ENCODE results near the gene CDK7. TPM values are rescaled to one million over a fixed set of nuclear protein-coding genes. Genes with fewer than 3 reads are reported as not detected.

Gene CDK7
- total RNA-seq, 2 donors from 2014 or later: 4.0 to 14.5 TPM

DNA sequence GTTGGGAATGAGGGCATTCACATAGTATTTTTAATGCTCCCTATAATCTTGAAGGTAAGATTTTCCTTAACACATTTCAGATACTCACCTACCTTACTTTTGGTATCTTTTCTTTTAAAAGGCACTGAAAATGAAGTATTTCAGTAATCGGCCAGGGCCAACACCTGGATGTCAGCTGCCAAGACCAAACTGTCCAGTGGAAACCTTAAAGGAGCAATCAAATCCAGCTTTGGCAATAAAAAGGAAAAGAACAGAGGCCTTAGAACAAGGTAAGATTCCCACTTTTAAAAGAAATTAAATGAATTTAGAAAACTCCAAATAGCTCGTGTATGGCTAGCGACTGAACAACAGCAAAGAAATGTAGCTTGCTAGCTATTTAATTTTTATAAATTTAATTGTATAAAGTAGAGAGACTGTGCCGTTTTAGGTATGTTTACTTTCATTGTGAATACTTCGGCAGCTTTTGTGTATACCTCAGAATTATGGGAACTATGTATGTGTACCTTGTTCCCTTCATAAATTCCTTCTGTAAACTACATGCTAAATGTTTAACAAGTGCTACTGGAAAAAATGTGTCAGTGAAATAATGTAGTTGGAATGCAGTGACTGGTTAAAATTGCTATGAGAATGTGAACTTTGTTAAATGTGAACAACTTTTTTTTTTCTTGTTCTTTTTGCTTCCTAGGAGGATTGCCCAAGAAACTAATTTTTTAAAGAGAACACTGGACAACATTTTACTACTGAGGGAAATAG lies 41.9 kb downstream of the CDK7 start:
- WGBS, 2 donors: 58 to 64% methylated on average over 5 of the region's 5 CpGs
- no peak for DNase-seq

DNA sequence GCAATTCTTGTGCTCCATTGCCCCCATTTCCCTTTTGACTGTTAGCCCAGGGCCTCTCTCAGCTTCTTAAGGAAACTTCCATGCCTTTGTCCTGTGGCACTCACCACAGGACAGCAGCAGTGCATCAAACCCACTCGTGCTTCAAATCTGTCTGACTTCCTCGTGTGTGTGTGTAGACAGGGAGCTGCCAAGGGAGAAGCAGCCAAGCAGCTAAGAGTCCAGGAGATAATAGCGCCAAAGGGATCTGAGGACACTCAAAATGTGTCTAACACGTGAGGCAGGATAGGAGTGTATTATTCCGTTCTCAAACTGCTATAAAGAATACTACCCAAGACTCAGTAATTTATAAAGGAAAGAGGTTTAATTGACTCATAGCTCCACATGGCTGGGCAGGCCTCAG lies 44.8 kb downstream of the CDK7 start:
- intact Hi-C loops (cut with DNase I): no loop called here
- TF ChIP-seq, protein P1, sequence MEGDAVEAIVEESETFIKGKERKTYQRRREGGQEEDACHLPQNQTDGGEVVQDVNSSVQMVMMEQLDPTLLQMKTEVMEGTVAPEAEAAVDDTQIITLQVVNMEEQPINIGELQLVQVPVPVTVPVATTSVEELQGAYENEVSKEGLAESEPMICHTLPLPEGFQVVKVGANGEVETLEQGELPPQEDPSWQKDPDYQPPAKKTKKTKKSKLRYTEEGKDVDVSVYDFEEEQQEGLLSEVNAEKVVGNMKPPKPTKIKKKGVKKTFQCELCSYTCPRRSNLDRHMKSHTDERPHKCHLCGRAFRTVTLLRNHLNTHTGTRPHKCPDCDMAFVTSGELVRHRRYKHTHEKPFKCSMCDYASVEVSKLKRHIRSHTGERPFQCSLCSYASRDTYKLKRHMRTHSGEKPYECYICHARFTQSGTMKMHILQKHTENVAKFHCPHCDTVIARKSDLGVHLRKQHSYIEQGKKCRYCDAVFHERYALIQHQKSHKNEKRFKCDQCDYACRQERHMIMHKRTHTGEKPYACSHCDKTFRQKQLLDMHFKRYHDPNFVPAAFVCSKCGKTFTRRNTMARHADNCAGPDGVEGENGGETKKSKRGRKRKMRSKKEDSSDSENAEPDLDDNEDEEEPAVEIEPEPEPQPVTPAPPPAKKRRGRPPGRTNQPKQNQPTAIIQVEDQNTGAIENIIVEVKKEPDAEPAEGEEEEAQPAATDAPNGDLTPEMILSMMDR (IDR thresholded peaks at IDR 0.05): no peak
- TF ChIP-seq POLR2A (IDR thresholded peaks at IDR 0.05): no peak
- WGBS, 2 donors: 87 to 92% methylated on average over 5 of the region's 5 CpGs
- Histone ChIP-seq H3K27me3 (no peaks in the 10 kb centered on the region), H3K27ac (no peak overlapping the region), H3K4me1 (no peaks in the 10 kb centered on the region), H3K4me3 (no peak overlapping the region), H3K9me3 (no peaks in the 10 kb centered on the region), H3K36me3 (replicated peaks in 1 of 2; ENCODE audit: insufficient read depth in 1 of 2, low read depth in 2 of 2) (peaks cover 0 to 10% of the 10 kb centered on the region in 2 donors)
- ATAC-seq (no peak), DNase-seq (no peak)

More for the DNA sequence above, 41.9 kb downstream of the CDK7 start:
- H3K4me3 ChIP-seq: no peak overlapping the region
- H3K27ac ChIP-seq: peak overlapping the region in 1 of 4 donors; percentile 3
- H3K4me1 ChIP-seq: no peaks in the 10 kb centered on the region
- TF ChIP-seq POLR2A (IDR thresholded peaks at IDR 0.05): no peak
- TF ChIP-seq, protein P1 (IDR thresholded peaks at IDR 0.05): no peak
- H3K36me3 ChIP-seq (replicated peaks in 1 of 2; ENCODE audit: insufficient read depth in 1 of 2, low read depth in 2 of 2): peaks cover 0 to 7% of the 10 kb centered on the region in 2 donors
- intact Hi-C loops (cut with DNase I): no loop called here
- no peak for ATAC-seq
- H3K9me3 ChIP-seq: no peaks in the 10 kb centered on the region
- H3K27me3 ChIP-seq: no peaks in the 10 kb centered on the region

DNA sequence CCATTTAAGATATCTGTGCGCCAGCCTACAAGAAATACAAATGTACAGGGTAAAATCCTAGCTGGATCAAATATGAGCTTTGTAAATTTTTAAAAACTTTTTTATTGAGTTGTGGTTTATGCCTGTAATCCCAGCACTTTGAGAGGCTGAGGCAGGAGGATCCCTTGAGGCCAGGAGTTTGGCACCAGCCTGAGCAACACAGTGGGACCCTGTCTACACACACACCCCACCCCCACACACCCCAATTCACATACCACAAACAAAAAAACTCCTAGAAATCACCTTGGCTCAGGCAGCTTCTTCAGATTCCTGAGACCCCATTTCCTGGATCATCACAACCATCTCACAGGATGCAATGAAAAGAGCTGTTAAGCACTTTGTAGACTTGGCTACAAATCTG lies 46.4 kb downstream of the CDK7 start:
- Histone ChIP-seq H3K36me3 (replicated peaks in 1 of 2; ENCODE audit: insufficient read depth in 1 of 2, low read depth in 2 of 2) (peaks cover 0 to 11% of the 10 kb centered on the region in 2 donors), H3K4me1 (no peaks in the 10 kb centered on the region), H3K9me3 (no peaks in the 10 kb centered on the region), H3K27me3 (no peaks in the 10 kb centered on the region), H3K4me3 (no peak overlapping the region), H3K27ac (no peak overlapping the region)
- 100% methylated on average over 1 of the region's 1 CpG for WGBS, 2 donors
- TF ChIP-seq, protein P1 (IDR thresholded peaks at IDR 0.05): no peak
- TF ChIP-seq POLR2A (IDR thresholded peaks at IDR 0.05): no peak
- intact Hi-C loops (cut with DNase I): no loop called here
- DNase-seq: no peak
- no peak for ATAC-seq

- peaks cover 0 to 12% of the 10 kb centered on the region in 2 donors for H3K36me3 ChIP-seq (replicated peaks in 1 of 2; ENCODE audit: insufficient read depth in 1 of 2, low read depth in 2 of 2)
- H3K27ac ChIP-seq: no peak overlapping the region
- no peaks in the 10 kb centered on the region for H3K27me3 ChIP-seq
- WGBS, 2 donors: 88 to 90% methylated on average over 2 of the region's 2 CpGs
- no peaks in the 10 kb centered on the region for H3K4me1 ChIP-seq
- TF ChIP-seq POLR2A (IDR thresholded peaks at IDR 0.05): no peak
- TF ChIP-seq, protein P1 (IDR thresholded peaks at IDR 0.05): no peak
- H3K4me3 ChIP-seq: no peak overlapping the region
- intact Hi-C loops (cut with DNase I): no loop called here
- DNase-seq (no peak), ATAC-seq (no peak)
- no peaks in the 10 kb centered on the region for H3K9me3 ChIP-seq
These were observed 49.5 kb downstream of the CDK7 start for GRCh38 chr5:69284203-69284602.
